ENCODE results near the gene NR2E1.

DNA sequence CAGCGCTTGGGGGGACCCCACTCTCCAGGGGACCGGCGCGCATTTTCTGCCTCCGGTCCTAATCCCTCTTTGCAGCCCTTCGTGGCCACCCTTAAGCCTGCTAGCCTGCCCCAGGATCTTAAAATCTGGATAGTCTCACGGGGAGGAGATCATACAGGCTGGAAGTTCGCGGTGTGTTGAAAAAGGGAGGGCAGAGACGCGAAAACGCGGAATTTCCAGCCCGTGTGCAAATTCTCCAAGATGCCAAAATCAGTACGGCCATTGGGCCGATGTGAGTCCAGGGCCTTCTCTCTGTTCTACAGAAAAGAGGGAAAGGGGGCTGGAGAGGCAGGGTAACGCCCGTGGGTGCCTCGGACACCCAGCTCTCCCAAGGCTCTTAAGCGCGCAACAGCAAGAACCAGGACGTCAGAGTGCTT lies 9.4 kb downstream of the NR2E1 start:
- TF ChIP-seq, protein P1, sequence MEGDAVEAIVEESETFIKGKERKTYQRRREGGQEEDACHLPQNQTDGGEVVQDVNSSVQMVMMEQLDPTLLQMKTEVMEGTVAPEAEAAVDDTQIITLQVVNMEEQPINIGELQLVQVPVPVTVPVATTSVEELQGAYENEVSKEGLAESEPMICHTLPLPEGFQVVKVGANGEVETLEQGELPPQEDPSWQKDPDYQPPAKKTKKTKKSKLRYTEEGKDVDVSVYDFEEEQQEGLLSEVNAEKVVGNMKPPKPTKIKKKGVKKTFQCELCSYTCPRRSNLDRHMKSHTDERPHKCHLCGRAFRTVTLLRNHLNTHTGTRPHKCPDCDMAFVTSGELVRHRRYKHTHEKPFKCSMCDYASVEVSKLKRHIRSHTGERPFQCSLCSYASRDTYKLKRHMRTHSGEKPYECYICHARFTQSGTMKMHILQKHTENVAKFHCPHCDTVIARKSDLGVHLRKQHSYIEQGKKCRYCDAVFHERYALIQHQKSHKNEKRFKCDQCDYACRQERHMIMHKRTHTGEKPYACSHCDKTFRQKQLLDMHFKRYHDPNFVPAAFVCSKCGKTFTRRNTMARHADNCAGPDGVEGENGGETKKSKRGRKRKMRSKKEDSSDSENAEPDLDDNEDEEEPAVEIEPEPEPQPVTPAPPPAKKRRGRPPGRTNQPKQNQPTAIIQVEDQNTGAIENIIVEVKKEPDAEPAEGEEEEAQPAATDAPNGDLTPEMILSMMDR (IDR thresholded peaks at IDR 0.05), result no peak
- TF ChIP-seq POLR2A (IDR thresholded peaks at IDR 0.05), result no peak

Measured in heart left ventricle (tissue), 13 donors.